HCT116 (cell line): ENCODE measurements around the gene DOCK4. TPM values are rescaled to one million over a fixed set of nuclear protein-coding genes. Genes with fewer than 3 reads are reported as not detected.

Source experiments
- ATAC-seq: fragments of 200-7000 bp; cut with Tn5 transposase; 2 replicates; pipeline ENCODE4 v1.9.1; 2020; ENCODE audit warnings: mild to moderate bottlenecking, moderate library complexity
- BruUV-seq: library from RNA; stranded (reverse); fragments of 400-500 nt; replicated peaks from 2 replicates; lab custom pipeline; 2021; lab: Mats Ljungman, UMichigan
- CTCF ChIA-PET: fragments of 300-600 bp; sonication (Branson Sonifier 250); formaldehyde crosslinking; loops from one replicate; lab custom pipeline; 2021; ENCODE audit warnings: antibody characterized with exemption; lab: Charles Lee
- POLR2A ChIA-PET: fragments of 300-600, 350-600 bp; sonication (Branson Sonifier 250); formaldehyde crosslinking; loops from one replicate; lab custom pipeline; 2021; ENCODE audit warnings: antibody characterized with exemption; lab: Charles Lee
- RAD21 ChIA-PET, 2 experiments: fragments of 300-600 bp; sonication (Branson Sonifier 250); formaldehyde crosslinking; loops; one replicate each; lab custom pipeline; 2023; ENCODE audit warnings: low total read pairs in 2 of 2; ENCODE audit not compliant: uncharacterized antibody in 2 of 2, unreplicated experiment in 2 of 2, low non-redundant PET in 1 of 2; lab: Charles Lee
- DNase-seq: peaks from one replicate; pipeline ENCODE4 v3.0.0-alpha.2; 2010; ENCODE audit warnings: low read depth, low spot score
- H2AFZ ChIP-seq: fragments of 200-600 bp; shearing (Covaris generic), sonication (generic); 2 replicates; pipeline ENCODE4 v1.6.1; 2017; ENCODE audit warnings: low read depth, mixed run types, mixed read lengths, antibody characterized with exemption, low read length; ENCODE audit not compliant: poor library complexity, severe bottlenecking
- H3K27ac ChIP-seq: 2 replicates; pipeline ENCODE4 v1.5.1; 2012; ENCODE audit warnings: low read depth, low read length
- H3K27me3 ChIP-seq: fragments of 200-600 bp; sonication (generic); 2 replicates; pipeline ENCODE4 v1.6.1; 2016; ENCODE audit warnings: mixed run types, low read length, mixed read lengths; ENCODE audit not compliant: insufficient read depth
- H3K36me3 ChIP-seq, 2 experiments: fragments of 200-500 bp in 1 of 2; fragments of 200-600 bp in 1 of 2; sonication (Bioruptor generic) in 1 of 2; sonication (generic) in 1 of 2; 2 replicates each; pipeline versions ENCODE4 v1.5.1 to v1.6.1; 2014 to 2016; ENCODE audit warnings: low read length in 2 of 2, inconsistent platforms in 1 of 2, mixed read lengths in 1 of 2, mixed run types in 1 of 2; ENCODE audit not compliant: insufficient read depth in 2 of 2, control insufficient read depth in 1 of 2
- H3K4me1 ChIP-seq, 2 experiments: fragments of 200-600 bp in 1 of 2; sonication (generic) in 1 of 2; 2 replicates each; pipeline versions ENCODE4 v1.5.1 to v1.6.1; 2012 to 2017; ENCODE audit warnings: low read length in 2 of 2, inconsistent platforms in 1 of 2, mild to moderate bottlenecking in 1 of 2, mixed read lengths in 1 of 2, mixed run types in 1 of 2, moderate library complexity in 1 of 2; ENCODE audit not compliant: insufficient read depth in 2 of 2, control insufficient read depth in 1 of 2
- H3K4me2 ChIP-seq: fragments of 200-600 bp; sonication (generic); 2 replicates; pipeline ENCODE4 v1.6.1; 2017; ENCODE audit warnings: mixed run types, low read length, mixed read lengths
- H3K4me3 ChIP-seq, 2 experiments: fragments of 200-600 bp in 1 of 2; sonication (generic) in 1 of 2; replicated peaks in 1 of 2; 2 replicates each; pipeline ENCODE4 v1.5.1; 2011 to 2016; ENCODE audit warnings: low read length in 2 of 2, control low read depth in 1 of 2, low read depth in 1 of 2, mild to moderate bottlenecking in 1 of 2, mixed read lengths in 1 of 2, mixed run types in 1 of 2
- H3K79me2 ChIP-seq: fragments of 200-600 bp; sonication (generic); 2 replicates; pipeline ENCODE4 v1.6.1; 2017; ENCODE audit warnings: mild to moderate bottlenecking, mixed run types, low read length, moderate library complexity, mixed read lengths; ENCODE audit not compliant: insufficient read depth
- H3K9ac ChIP-seq: fragments of 200-600 bp; sonication (generic); 2 replicates; pipeline ENCODE4 v1.6.1; 2016; ENCODE audit warnings: low read length, mixed read lengths
- H3K9me2 ChIP-seq: fragments of 200-600 bp; sonication (generic), shearing (Covaris generic); 2 replicates; pipeline ENCODE4 v1.6.1; 2017; ENCODE audit warnings: mixed run types, mild to moderate bottlenecking, moderate library complexity; ENCODE audit not compliant: insufficient read depth
- H3K9me3 ChIP-seq, 2 experiments: fragments of 200-500 bp in 1 of 2; fragments of 200-600 bp in 1 of 2; sonication (Bioruptor generic) in 1 of 2; sonication (generic) in 1 of 2; 2 replicates each; pipeline ENCODE4 v1.6.1; 2014 to 2017; ENCODE audit warnings: low read length in 2 of 2, mixed read lengths in 2 of 2, inconsistent platforms in 1 of 2, low read depth in 1 of 2, mild to moderate bottlenecking in 1 of 2, mixed run types in 1 of 2, moderate library complexity in 1 of 2; ENCODE audit not compliant: control insufficient read depth in 1 of 2, insufficient read depth in 1 of 2
- H4K20me1 ChIP-seq: fragments of 200-600 bp; sonication (generic), shearing (Covaris generic); 2 replicates; pipeline ENCODE4 v1.6.1; 2017; ENCODE audit warnings: mixed run types, mild to moderate bottlenecking, moderate library complexity; ENCODE audit not compliant: insufficient read depth
- CBX3 ChIP-seq: IDR thresholded peaks from 2 replicates; pipeline ENCODE4 v1.6.1; 2012; ENCODE audit warnings: low read depth
- EGR1 ChIP-seq: IDR thresholded peaks from 2 replicates; pipeline ENCODE4 v1.6.1; 2012; ENCODE audit warnings: low read depth
- ELF1 ChIP-seq: IDR thresholded peaks from 2 replicates; pipeline ENCODE4 v1.6.1; 2012; ENCODE audit warnings: low read depth, borderline replicate concordance
- EZH2 ChIP-seq: fragments of 200-600 bp; sonication (generic); IDR thresholded peaks from 2 replicates; pipeline ENCODE4 v1.6.1; 2017; ENCODE audit warnings: antibody characterized with exemption, mixed run types
- FOSL1 ChIP-seq: IDR thresholded peaks from 2 replicates; pipeline ENCODE4 v1.6.1; 2012; ENCODE audit warnings: low read depth
- POLR2A ChIP-seq: IDR thresholded peaks from 2 replicates; pipeline ENCODE4 v1.7.0; 2011; ENCODE audit warnings: borderline replicate concordance; ENCODE audit not compliant: insufficient read depth, insufficient read length; ENCODE audit errors: extremely low read depth
- POLR2AphosphoS5 ChIP-seq: IDR thresholded peaks from 2 replicates; pipeline ENCODE4 v1.6.1; 2011; ENCODE audit warnings: mild to moderate bottlenecking, low read depth, low read length, moderate library complexity
- SP1 ChIP-seq: IDR thresholded peaks from 2 replicates; pipeline ENCODE4 v1.6.1; 2012; ENCODE audit warnings: low read depth
- TCF7L2 ChIP-seq: IDR thresholded peaks from 2 replicates; pipeline ENCODE4 v1.7.0; 2011; ENCODE audit warnings: borderline replicate concordance, inconsistent platforms; ENCODE audit not compliant: insufficient read depth, insufficient read length; ENCODE audit errors: extremely low read depth
- YY1 ChIP-seq: IDR thresholded peaks from 2 replicates; pipeline ENCODE4 v1.6.1; 2011; ENCODE audit warnings: low read length, low read depth, moderate library complexity, mild to moderate bottlenecking; ENCODE audit not compliant: insufficient replicate concordance; ENCODE audit errors: extremely low read depth
- ZFX ChIP-seq: fragments of 450-650 bp; IDR thresholded peaks from 2 replicates; pipeline ENCODE4 v1.6.1; 2017
- intact Hi-C: fragments of 100-400 bp; cut with micrococcal nuclease; formaldehyde crosslinking; loops from 2 replicates; pipeline ENCODE4 v1.10.0; 2022
- total RNA-seq: library from RNA; stranded (reverse); gene quantifications from one replicate; pipeline ENCODE4 v1.2.1, GENCODE V29; 2021; ENCODE audit not compliant: unreplicated experiment
- TF ChIP-seq, protein P1 (sequence below): IDR thresholded peaks from 2 replicates; pipeline ENCODE4 v1.6.1; 2012; ENCODE audit warnings: low read depth
- TF ChIP-seq, protein P2 (sequence below), 3 experiments: fragments of 200-600 bp in 1 of 3; sonication (generic) in 1 of 3; IDR thresholded peaks in 2 of 3; conservative IDR thresholded peaks in 1 of 3; 2 replicates each; pipeline ENCODE4 v1.5.1; 2012 to 2017; ENCODE audit warnings: low read depth in 2 of 3, low read length in 2 of 3, antibody characterized with exemption in 1 of 3, borderline replicate concordance in 1 of 3, control low read depth in 1 of 3, mild to moderate bottlenecking in 1 of 3, mixed read lengths in 1 of 3, mixed run types in 1 of 3, moderate library complexity in 1 of 3; ENCODE audit not compliant: insufficient read depth in 1 of 3

The DOCK4 gene
- total RNA-seq, 1 experiment from 2014 or later, result 2.2 TPM

DNA sequence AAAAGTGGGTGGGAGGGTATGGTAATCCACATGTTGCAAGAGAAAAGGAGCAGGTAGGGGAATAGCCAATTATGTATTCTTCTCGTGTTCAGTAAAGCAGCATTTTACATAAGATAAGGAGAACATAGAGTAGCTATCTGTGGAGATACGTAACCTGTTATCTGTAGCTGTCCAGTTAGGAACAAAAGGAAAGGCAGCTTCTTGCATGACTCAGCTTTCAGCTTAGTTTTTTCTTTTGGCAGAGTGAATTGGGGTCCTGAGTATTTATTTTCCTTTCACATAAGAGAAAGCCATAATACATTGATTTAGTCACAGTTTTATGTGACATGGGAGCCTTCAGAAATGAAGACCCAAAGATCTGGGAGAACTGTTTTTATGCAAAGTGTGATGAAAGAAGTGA, 527.2 kb downstream of the DOCK4 start:
- intact Hi-C loops, result no loop called here
- no peaks in the 10 kb centered on the region for H4K20me1 ChIP-seq
- TF ChIP-seq CBX3 (no peak), YY1 (no peak), EZH2 (no peak), TCF7L2 (no peak), ELF1 (no peak), POLR2A (no peak), ZFX (no peak), POLR2AphosphoS5 (no peak), SP1 (no peak), FOSL1 (no peak), EGR1 (no peak)
- TF ChIP-seq, protein P1, sequence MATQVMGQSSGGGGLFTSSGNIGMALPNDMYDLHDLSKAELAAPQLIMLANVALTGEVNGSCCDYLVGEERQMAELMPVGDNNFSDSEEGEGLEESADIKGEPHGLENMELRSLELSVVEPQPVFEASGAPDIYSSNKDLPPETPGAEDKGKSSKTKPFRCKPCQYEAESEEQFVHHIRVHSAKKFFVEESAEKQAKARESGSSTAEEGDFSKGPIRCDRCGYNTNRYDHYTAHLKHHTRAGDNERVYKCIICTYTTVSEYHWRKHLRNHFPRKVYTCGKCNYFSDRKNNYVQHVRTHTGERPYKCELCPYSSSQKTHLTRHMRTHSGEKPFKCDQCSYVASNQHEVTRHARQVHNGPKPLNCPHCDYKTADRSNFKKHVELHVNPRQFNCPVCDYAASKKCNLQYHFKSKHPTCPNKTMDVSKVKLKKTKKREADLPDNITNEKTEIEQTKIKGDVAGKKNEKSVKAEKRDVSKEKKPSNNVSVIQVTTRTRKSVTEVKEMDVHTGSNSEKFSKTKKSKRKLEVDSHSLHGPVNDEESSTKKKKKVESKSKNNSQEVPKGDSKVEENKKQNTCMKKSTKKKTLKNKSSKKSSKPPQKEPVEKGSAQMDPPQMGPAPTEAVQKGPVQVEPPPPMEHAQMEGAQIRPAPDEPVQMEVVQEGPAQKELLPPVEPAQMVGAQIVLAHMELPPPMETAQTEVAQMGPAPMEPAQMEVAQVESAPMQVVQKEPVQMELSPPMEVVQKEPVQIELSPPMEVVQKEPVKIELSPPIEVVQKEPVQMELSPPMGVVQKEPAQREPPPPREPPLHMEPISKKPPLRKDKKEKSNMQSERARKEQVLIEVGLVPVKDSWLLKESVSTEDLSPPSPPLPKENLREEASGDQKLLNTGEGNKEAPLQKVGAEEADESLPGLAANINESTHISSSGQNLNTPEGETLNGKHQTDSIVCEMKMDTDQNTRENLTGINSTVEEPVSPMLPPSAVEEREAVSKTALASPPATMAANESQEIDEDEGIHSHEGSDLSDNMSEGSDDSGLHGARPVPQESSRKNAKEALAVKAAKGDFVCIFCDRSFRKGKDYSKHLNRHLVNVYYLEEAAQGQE, result no peak
- TF ChIP-seq, protein P2, sequence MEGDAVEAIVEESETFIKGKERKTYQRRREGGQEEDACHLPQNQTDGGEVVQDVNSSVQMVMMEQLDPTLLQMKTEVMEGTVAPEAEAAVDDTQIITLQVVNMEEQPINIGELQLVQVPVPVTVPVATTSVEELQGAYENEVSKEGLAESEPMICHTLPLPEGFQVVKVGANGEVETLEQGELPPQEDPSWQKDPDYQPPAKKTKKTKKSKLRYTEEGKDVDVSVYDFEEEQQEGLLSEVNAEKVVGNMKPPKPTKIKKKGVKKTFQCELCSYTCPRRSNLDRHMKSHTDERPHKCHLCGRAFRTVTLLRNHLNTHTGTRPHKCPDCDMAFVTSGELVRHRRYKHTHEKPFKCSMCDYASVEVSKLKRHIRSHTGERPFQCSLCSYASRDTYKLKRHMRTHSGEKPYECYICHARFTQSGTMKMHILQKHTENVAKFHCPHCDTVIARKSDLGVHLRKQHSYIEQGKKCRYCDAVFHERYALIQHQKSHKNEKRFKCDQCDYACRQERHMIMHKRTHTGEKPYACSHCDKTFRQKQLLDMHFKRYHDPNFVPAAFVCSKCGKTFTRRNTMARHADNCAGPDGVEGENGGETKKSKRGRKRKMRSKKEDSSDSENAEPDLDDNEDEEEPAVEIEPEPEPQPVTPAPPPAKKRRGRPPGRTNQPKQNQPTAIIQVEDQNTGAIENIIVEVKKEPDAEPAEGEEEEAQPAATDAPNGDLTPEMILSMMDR (IDR thresholded peaks at IDR 0.05 in 2 of 3, conservative IDR thresholded peaks at IDR 0.05 in 1 of 3; ENCODE audit: borderline replicate concordance in 1 of 3, insufficient read depth in 1 of 3, low read depth in 2 of 3, low read length in 2 of 3), result no peak
- no peaks in the 10 kb centered on the region for H3K27me3 ChIP-seq
- H3K4me2 ChIP-seq, result no peak overlapping the region
- H3K4me1 ChIP-seq, result no peaks in the 10 kb centered on the region
- no peak overlapping the region for H2AFZ ChIP-seq
- H3K9ac ChIP-seq, result no peak overlapping the region
- H3K9me2 ChIP-seq, result no peaks in the 10 kb centered on the region
- ChIA-PET CTCF (no interaction called here), RAD21 (no interaction called here), POLR2A (no interaction called here)
- H3K9me3 ChIP-seq, result no peaks in the 10 kb centered on the region
- ATAC-seq (no peak), DNase-seq (no peak)
- no peak overlapping the region for H3K4me3 ChIP-seq
- H3K79me2 ChIP-seq, result no peaks in the 10 kb centered on the region
- BruUV-seq, result no TSS peak
- H3K36me3 ChIP-seq, result no peaks in the 10 kb centered on the region
- H3K27ac ChIP-seq, result no peak overlapping the region
